NCI-H1105 (cell line): ENCODE measurements around the gene ZNF641.
"Not testable (repeated sequence)": the region's sequence is repeated elsewhere in the genome, so short reads cannot be mapped to it uniquely, and the experiment has no call there.

Experiments
- DNase-seq: peaks from one replicate; lab custom pipeline; 2025; lab: John Stamatoyannopoulos, UW

ZNF641 gene

DNA sequence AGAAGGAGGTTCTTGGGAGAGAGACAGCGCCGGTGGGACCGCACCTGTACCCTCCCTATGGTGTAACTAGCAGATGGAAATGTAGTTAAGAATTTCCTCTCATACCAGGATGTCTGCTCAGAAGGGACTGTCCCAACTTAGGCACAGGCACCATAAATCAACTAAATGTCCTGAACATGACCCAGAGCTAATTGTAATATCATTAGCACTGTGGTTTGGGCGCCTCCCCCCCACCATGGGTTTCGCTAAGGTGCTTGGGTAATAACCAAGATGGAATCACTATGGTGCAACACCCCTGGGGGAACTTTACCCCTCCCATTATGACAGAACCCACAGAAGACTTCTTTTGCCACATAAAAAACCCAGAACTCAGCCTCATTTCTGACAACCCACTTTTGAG, 15.9 kb downstream of the ZNF641 start:
- DNase-seq = no peak

DNA sequence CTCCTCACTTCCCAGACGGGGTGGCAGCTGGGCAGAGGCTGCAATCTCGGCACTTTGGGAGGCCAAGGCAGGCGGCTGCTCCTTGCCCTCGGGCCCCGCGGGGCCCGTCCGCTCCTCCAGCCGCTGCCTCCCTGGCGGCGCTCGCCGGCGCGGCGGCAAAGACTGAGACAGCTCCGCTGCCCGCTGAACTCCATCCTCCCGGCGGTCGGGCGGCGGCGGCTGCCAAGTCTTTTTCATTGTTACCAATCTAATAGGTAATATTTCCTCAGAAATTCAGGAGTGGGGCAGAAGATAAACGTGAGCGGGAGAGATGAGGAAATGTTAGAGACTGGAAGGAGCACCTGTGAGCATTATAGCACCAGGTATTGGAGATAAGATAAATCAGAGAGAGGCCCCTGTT, 17.0 kb downstream of the ZNF641 start:
- not testable (repeated sequence) for DNase-seq

DNA sequence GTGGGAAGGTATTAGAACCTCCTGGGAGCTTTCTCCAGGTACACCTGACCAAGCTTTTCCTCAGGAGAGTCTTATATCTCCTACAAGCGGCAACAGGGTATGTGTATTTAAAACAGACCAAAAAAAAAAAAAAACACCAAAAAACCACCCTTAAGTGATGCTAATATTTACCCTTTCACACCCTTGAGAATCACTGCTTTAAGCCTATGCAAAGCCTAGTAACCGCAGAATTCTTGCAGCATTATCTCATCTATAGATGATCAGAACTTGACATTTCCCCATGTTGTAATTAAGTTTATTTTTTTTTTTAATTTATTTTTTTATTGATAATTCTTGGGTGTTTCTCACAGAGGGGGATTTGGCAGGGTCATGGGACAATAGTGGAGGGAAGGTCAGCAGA, 19.3 kb downstream of the ZNF641 start:
- no peak for DNase-seq

DNA sequence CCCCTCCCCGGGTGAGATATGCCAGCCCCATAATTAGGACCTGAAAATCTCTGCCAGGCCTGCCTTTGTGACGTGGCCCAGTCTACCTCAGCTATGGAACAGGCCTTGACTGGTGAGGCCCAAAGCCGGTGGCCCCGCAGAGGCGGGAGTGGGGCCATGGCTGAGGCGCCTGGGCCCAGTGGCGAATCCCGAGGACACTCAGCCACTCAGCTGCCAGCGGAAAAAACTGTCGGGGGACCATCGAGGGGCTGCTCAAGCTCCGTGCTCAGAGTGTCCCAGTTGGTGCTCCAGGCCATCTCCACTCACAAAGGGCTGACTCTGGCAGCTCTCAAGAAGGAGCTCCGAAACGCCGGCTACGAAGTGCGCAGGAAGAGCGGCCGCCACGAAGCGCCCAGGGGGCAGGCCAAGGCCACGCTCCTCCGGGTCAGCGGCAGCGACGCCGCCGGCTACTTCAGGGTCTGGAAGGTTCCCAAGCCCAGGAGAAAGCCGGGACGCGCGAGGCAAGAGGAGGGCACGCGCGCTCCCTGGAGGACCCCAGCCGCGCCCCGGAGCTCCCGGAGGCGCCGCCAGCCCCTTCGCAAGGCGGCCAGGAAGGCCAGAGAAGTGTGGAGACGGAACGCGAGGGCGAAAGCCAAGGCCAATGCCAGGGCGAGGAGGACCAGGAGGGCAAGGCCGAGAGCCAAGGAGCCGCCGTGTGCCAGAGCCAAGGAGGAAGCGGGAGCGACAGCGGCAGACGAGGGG, 21.4 kb downstream of the ZNF641 start:
- DNase-seq = no peak

DNA sequence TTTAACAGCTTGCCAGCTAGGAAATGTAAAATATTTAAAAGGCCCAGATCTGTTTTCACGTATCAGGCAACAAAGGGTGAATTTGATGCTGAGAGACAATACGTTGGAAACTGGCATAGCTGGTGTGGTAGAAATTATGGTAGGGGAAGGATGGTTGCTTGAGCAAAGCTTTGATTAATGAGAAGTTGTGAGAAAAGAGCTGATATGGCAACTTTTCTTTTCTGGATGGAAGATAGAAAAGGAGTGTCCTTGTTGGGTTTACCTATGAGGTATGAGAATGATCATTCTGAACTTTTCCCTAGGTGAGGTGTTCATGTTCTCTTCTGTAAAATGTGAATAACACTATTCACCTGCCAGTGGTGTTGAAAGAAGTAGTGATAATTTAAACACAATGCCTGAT, 34.2 kb downstream of the ZNF641 start:
- DNase-seq = no peak

DNA sequence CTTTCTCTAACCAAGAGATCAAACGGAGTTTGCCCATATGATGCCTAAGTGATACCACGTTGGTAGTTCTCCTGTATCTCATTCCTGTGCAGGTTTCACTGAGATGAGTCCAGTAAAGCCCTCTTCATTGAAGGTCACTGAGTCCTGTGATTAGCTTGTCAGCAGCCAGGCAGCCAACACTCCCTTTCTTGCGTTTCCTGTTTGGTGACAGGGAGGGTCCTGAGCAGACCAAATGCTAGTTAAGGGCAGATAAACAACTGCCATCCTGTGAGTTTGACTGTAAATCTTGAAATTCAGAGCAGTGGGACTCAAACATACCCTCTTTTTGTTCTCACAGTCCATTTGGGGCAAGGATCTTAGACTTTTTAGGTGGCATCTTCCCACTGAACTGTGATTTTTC, 39.4 kb downstream of the ZNF641 start:
- DNase-seq = no peak

DNA sequence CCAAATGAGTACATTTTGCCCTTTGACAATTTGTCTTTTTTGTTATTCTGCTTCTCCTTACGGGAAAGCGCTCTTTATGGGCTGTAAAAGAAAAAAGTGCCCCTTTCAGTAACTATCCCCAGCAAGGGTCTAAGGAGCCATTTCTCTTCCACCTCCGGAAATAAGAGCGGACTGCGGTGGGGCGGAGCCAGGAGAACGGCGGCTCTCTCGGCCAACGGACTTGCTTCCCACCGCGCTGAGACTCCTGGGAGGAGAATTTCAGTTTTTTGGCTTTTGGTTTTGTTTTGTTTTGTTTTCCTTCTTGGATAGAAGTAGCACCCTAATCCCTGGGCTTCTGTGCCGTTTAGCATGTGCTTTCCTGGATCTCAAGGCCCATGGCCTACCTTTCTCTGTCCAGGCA, 43.5 kb downstream of the ZNF641 start:
- no peak for DNase-seq

DNA sequence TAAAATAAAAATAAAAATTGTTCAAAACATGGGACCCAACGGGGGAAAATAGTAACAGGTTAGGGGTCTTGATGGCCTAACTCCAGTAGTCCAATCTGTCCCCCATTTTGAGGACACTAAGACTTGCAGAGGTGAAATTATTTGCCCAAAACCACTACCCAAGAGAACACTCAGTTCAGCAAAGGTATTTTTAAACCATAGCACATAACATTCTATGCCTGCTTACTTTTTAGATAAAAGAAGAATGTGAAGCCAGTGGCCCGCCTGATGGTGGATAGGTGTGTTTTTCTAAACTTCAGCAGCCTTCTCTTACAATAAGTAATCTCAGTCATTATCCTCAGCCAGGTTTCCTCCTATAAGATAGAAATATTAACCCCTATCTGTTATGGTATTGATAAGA, 45.5 kb downstream of the ZNF641 start:
- no peak for DNase-seq

DNA sequence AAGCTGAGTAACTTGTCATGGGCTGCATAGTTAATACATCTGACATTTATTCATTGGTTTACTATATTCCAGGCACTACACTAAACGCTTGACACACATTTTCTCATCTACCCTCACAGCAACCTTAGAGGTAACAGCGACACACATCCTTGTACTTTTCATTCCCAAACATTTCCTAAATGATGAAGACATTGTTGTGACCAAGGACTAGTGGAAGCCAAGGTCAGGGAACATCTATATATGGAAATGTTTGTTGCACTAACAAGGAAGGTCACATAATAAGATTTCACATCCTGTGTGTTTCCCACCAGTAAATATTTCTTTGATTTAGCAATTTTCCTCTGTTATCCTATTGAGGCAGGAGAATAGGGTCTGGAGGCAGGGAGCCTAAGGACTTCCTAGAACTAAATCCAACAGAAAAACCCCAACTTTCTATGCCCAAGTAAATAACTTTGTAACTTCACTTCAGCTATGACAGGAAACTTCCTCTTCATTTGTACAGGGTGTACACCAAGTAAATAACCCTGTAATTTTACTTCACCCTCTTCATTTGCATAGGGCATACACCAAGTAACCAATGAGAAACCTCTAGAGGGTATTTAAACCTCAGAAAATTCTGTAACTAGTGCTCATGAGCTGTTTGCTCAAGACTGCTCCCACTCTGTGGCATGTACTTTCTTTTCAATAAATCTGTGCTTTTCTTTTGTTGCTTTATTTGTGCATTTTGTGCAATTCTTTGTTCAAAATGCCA, 48.4 kb downstream of the ZNF641 start:
- no peak for DNase-seq

DNA sequence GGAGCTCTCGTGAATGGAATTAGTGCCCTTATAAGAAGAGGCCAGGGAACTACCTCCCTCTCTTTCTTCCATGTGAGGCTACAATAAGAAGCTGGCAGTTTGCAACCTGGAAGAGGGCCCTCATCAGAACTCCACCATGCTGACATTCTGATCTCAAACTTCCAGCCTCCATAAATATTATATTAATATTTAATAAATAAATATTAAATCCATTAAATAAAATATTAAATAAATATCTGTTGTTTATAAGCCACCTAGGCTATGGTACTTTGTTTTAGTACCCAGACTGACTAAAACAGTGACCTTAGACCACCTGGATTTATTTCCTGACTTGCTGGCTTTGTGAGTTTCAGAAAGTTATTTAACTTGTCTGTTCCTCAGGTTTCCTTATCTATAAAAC, 49.9 kb downstream of the ZNF641 start:
- DNase-seq = no peak

DNA sequence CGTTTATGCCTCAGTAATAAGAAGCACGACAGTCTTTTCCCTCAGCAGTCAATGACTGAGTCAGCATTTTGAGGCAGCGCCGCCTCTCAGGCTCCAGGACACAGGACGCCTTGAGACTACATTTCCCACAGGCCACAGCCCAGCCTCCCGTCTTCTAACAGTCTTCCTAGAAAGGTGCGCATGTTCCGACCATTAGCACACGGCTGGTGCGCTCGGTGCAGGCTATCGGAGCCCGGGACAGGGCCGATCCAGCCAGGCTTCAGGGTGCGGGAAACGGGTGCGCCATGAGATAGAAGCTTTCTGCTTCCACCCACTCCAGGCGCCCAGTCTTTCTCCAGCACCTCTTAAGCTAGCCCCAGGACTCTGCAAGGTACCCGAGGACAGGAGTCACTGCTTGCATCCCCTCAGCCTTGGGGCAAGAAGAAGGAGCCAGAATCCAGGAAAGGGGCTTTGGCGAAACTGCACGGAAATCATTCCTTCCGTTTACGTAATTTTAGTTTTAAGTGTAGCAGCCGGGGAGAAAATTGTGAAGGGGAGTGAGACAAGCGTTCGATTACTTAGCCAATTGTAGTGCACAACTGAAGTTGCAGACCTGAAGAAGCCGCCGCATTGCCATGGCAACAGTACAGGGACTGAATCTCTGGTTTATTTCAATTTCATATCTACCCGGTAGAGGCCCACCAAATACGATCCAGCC, 54.0 kb downstream of the ZNF641 start:
- DNase-seq = no peak

DNA sequence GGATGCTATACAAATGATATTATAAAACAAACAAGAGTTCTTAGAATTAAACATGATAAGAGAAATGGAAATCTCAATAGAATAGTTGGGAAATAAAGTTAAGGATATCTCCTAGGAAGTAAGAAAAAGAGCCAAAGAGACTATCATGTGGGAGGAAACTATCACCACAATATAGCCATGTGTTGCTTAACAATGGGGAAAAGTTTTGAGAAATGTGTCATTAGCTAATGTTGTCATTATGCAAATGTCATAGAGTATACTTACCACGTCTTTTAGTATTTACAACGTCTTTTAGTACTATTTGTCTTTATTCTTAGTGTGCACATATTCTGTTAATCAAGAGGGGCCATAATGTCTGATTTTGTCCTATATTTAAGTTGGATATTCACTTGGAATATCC, 58.7 kb downstream of the ZNF641 start:
- no peak for DNase-seq

DNA sequence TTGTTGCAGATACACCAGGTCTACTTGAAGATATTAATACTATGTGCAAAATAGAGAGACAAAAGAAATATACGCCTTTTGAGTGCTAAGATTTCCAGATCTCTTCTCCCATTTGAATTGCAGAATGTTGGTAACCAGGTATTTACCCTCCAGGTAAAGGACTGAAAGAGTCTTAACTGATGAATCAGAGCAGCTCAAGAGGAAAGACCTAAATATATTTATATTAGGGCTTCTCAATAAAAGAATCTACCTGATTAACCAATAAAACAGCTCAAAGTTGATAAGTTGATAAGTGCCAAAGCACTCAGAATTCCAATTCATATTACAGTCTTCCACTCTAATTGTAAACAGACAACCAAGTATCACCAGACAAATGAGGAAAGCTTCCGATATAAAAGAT, 59.2 kb downstream of the ZNF641 start:
- no peak for DNase-seq

DNA sequence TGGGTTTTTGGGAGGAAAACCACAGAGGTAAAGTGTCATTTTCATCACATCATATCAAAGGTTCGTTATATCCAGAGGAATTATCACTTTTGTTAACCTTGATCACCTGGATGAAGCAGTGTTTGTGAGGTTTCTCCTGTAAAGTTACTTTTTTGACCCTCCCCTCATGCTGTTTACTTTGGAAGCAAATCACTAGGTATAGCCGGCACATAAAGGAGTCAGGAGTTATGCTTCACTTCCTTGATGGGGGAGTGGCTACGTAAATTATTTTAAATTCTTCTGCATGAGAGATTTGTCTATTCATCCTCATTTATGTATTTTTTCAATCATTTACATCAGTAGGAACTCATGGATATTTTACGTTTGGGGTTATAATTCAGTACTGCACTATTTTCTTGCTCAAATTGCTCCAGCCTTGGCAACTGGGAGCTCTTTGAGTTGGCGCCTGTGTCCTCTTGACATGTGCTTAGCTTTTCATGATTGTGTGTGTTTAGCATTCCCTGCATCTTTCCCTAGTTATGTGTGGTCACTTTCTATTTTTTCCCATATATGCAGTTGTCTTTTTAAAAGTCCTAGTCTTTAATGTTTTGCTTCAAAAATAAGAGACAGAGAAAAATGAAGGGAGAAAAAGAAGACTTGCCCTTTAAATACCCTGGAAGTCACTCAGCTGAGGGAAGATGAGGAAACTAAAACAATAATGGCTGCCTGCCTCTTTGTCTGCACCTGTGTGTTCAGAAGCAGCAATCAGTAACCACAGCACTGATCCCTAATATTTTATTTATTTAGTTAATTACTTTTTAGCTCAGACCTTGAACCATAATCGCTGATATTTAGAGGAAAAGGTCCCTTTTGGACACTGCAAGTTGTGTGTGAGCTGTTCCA, 62.1 kb downstream of the ZNF641 start:
- no peak for DNase-seq
